GM23338 (cell line): ENCODE results near the gene EML2. TPM values are rescaled to one million over a fixed set of nuclear protein-coding genes. Genes with fewer than 3 reads are reported as not detected.

Experiments used
- microRNA counts: library from miRNA; unstranded; fragments of <30 nt; microRNA quantifications from one replicate; lab custom pipeline; 2017
- microRNA-seq: library from miRNA; unstranded; fragments of <30 nt; microRNA quantifications from one replicate; pipeline ENCODE4, GENCODE V29; 2017
- polyA plus RNA-seq: library from polyadenylated mRNA; unstranded; fragments of >200 nt; fragmentation: Nextera tagmentation; extraction: Ambion mirVana; gene quantifications from 2 replicates; pipeline ENCODE4 v1.2.1, GENCODE V29; 2016
- small RNA-seq: library from RNA; depleted of rRNA; stranded (forward); fragments of <200 nt; gene quantifications from one replicate; pipeline ENCODE3, GENCODE V24; 2014; ENCODE audit warnings: low replicate concordance
- total RNA-seq: library from RNA; depleted of rRNA; stranded (reverse); fragments of >200 nt; shearing (Covaris generic); gene quantifications from 2 replicates; pipeline ENCODE4 v1.2.3, GENCODE V29; 2014; rRNA removed

Gene EML2
- total and polyA plus RNA-seq, 2 experiments from 2014 or later, result 7.1 to 33.9 TPM

MicroRNAs within 50 kb of the gene (microRNA counts, 767-probe panel; counts per million panel counts)
- not detected for microRNA hsa-miR-330-3p (lab: Ali Mortazavi, UCI)
- microRNA hsa-miR-330-5p (lab: Ali Mortazavi, UCI), result not detected
- microRNA hsa-miR-642a-5p (lab: Ali Mortazavi, UCI), result not detected
- not detected for microRNA hsa-miR-642b-3p (lab: Ali Mortazavi, UCI)

Small RNA genes lying within 50 kb of the gene (microRNA-seq; reads per million reads assigned to microRNA genes)
- 50.5 reads per million, percentile 58 among the genes with 10 or more reads in this experiment for gene MIR330
- gene MIR642A, result not detected
- not detected for gene MIR642B

Small RNA genes lying within 50 kb of the gene (small RNA-seq; reads per million reads assigned to genes)
- gene MIR642A (not detected), gene RN7SL836P (0.15 reads per million)

Other genes starting within 250 kb of the EML2 start
- 9.6 and 11.3 TPM in 2 replicates for gene PPP1R13L, start 234.3 kb downstream of the EML2 start, total RNA-seq
- gene PPP1R13L, start 234.3 kb downstream of the EML2 start, polyA plus RNA-seq, result 12.9 and 15.5 TPM in 2 replicates
- gene POLR1G, start 232.8 kb downstream of the EML2 start, total RNA-seq, result 33.0 and 34.1 TPM in 2 replicates
- 85.9 and 91.1 TPM in 2 replicates for gene POLR1G, start 232.8 kb downstream of the EML2 start, polyA plus RNA-seq
- gene ERCC1, start 215.5 kb downstream of the EML2 start, total RNA-seq, result 39.0 and 45.9 TPM in 2 replicates
- gene ERCC1, start 215.5 kb downstream of the EML2 start, polyA plus RNA-seq, result 52.3 and 56.3 TPM in 2 replicates
- 0.89 and 1.9 TPM in 2 replicates for gene FOSB, start 171.4 kb downstream of the EML2 start, total RNA-seq
- gene FOSB, start 171.4 kb downstream of the EML2 start, polyA plus RNA-seq, result 0.55 and 0.77 TPM in 2 replicates
- gene RTN2, start 142.3 kb downstream of the EML2 start, total RNA-seq, result 22.8 and 32.1 TPM in 2 replicates
- 7.0 and 8.6 TPM in 2 replicates for gene RTN2, start 142.3 kb downstream of the EML2 start, polyA plus RNA-seq
- gene PPM1N, start 141.0 kb downstream of the EML2 start, total RNA-seq, result 9.6 and 15.2 TPM in 2 replicates
- 25.1 and 30.1 TPM in 2 replicates for gene PPM1N, start 141.0 kb downstream of the EML2 start, polyA plus RNA-seq
- gene VASP, start 131.9 kb downstream of the EML2 start, total RNA-seq, result 146 and 147 TPM in 2 replicates
- gene VASP, start 131.9 kb downstream of the EML2 start, polyA plus RNA-seq, result 60.3 and 68.3 TPM in 2 replicates
- gene OPA3, start 54.6 kb downstream of the EML2 start, total RNA-seq, result 13.5 and 14.5 TPM in 2 replicates
- 9.1 and 11.5 TPM in 2 replicates for gene OPA3, start 54.6 kb downstream of the EML2 start, polyA plus RNA-seq
- gene GPR4, start 37.2 kb downstream of the EML2 start, total RNA-seq, result 0.14 and 0.35 TPM in 2 replicates
- 0.06 and 0.59 TPM in 2 replicates for gene GPR4, start 37.2 kb downstream of the EML2 start, polyA plus RNA-seq
- 0.19 and 0.42 TPM in 2 replicates for gene GIPR, start 28.8 kb upstream of the EML2 start, total RNA-seq
- gene GIPR, start 28.8 kb upstream of the EML2 start, polyA plus RNA-seq, result 1.2 and 1.4 TPM in 2 replicates
- gene SNRPD2, start 52.6 kb upstream of the EML2 start, total RNA-seq, result 169 and 226 TPM in 2 replicates
- gene SNRPD2, start 52.6 kb upstream of the EML2 start, polyA plus RNA-seq, result 1,375 and 1,400 TPM in 2 replicates
- gene QPCTL, start 53.3 kb upstream of the EML2 start, total RNA-seq, result 23.0 and 26.2 TPM in 2 replicates
- gene QPCTL, start 53.3 kb upstream of the EML2 start, polyA plus RNA-seq, result 8.6 and 10.6 TPM in 2 replicates
- 34.4 and 35.8 TPM in 2 replicates for gene FBXO46, start 91.5 kb upstream of the EML2 start, total RNA-seq
- gene FBXO46, start 91.5 kb upstream of the EML2 start, polyA plus RNA-seq, result 9.4 and 12.0 TPM in 2 replicates
- 0.16 and 0.28 TPM in 2 replicates for gene MEIOSIN, start 94.0 kb upstream of the EML2 start, total RNA-seq
- 0.21 TPM in 1 of 2 replicates, not detected in the other for gene MEIOSIN, start 94.0 kb upstream of the EML2 start, polyA plus RNA-seq
- 16.1 and 22.6 TPM in 2 replicates for gene SIX5, start 129.9 kb upstream of the EML2 start, total RNA-seq
- 10.1 and 12.4 TPM in 2 replicates for gene SIX5, start 129.9 kb upstream of the EML2 start, polyA plus RNA-seq
- 18.9 and 24.0 TPM in 2 replicates for gene DMPK, start 143.1 kb upstream of the EML2 start, total RNA-seq
- 9.2 and 9.8 TPM in 2 replicates for gene DMPK, start 143.1 kb upstream of the EML2 start, polyA plus RNA-seq
- 33.1 and 45.6 TPM in 2 replicates for gene DMWD, start 153.4 kb upstream of the EML2 start, total RNA-seq
- gene DMWD, start 153.4 kb upstream of the EML2 start, polyA plus RNA-seq, result 11.8 and 12.1 TPM in 2 replicates
- 0.21 and 0.23 TPM in 2 replicates for gene RSPH6A, start 175.9 kb upstream of the EML2 start, total RNA-seq
- 0.11 TPM in 1 of 2 replicates, not detected in the other for gene RSPH6A, start 175.9 kb upstream of the EML2 start, polyA plus RNA-seq
- 64.0 and 82.1 TPM in 2 replicates for gene SYMPK, start 223.8 kb upstream of the EML2 start, total RNA-seq
- gene SYMPK, start 223.8 kb upstream of the EML2 start, polyA plus RNA-seq, result 33.9 and 36.8 TPM in 2 replicates
- gene FOXA3, start 224.9 kb upstream of the EML2 start, total RNA-seq, result 15.1 and 17.5 TPM in 2 replicates
- gene FOXA3, start 224.9 kb upstream of the EML2 start, polyA plus RNA-seq, result 11.1 and 11.7 TPM in 2 replicates
- gene IRF2BP1, start 246.7 kb upstream of the EML2 start, total RNA-seq, result 36.0 and 41.6 TPM in 2 replicates
- gene IRF2BP1, start 246.7 kb upstream of the EML2 start, polyA plus RNA-seq, result 9.7 and 10.4 TPM in 2 replicates